ENCODE measurements around the gene UBE2QL1. TPM values are rescaled to one million over a fixed set of nuclear protein-coding genes. Genes with fewer than 3 reads are reported as not detected.

Gene UBE2QL1, protein sequence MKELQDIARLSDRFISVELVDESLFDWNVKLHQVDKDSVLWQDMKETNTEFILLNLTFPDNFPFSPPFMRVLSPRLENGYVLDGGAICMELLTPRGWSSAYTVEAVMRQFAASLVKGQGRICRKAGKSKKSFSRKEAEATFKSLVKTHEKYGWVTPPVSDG
- polyA plus RNA-seq (2012; ENCODE audit: insufficient read depth, insufficient read length, low read depth): 7.1 TPM

DNA sequence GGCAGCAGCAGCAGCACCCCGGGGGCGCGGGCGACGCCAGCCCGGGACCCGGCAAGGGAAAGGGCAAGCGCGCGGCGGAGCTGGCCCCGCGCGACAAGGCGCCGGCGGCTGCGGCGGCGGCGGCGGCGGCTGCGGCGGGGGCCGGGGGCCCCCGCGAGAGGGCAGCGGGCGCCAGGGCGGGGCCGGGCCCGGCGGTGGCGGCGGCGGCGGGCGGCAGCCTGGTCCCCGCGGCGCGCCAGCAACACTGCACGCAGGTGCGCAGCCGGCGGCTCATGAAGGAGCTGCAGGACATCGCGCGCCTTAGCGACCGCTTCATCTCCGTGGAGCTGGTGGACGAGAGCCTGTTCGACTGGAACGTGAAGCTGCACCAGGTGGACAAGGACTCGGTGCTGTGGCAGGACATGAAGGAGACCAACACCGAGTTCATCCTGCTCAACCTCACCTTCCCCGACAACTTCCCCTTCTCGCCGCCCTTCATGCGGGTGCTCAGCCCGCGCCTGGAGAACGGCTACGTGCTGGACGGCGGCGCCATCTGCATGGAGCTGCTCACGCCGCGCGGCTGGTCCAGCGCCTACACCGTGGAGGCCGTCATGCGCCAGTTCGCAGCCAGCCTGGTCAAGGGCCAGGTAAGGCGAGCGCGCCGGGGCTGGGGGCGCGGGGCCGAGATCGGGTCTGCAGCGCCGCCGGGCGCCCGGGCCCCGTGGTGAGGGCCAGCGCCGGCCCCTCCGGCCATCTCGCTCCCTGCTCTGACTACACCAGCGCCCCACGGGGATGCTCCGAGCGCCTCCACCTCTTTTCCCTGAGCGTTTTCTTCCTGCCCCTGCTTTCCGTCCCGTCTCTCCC lies at the start of gene UBE2QL1:
Gene UBE2QL1, plus strand, starts transcription at position 238 of the 843 bp plus-strand sequence. Its CDS starts 35 bp downstream, at position 273.
- H3K4me1 ChIP-seq: peaks cover 5% of the 10 kb centered on the region
- H3K27me3 ChIP-seq: peaks cover 9% of the 10 kb centered on the region
- peak within 1 kb of the TSS; percentile 77 for H3K4me3 ChIP-seq (ENCODE audit: low read depth, low read length)
- TF ChIP-seq, protein P1, sequence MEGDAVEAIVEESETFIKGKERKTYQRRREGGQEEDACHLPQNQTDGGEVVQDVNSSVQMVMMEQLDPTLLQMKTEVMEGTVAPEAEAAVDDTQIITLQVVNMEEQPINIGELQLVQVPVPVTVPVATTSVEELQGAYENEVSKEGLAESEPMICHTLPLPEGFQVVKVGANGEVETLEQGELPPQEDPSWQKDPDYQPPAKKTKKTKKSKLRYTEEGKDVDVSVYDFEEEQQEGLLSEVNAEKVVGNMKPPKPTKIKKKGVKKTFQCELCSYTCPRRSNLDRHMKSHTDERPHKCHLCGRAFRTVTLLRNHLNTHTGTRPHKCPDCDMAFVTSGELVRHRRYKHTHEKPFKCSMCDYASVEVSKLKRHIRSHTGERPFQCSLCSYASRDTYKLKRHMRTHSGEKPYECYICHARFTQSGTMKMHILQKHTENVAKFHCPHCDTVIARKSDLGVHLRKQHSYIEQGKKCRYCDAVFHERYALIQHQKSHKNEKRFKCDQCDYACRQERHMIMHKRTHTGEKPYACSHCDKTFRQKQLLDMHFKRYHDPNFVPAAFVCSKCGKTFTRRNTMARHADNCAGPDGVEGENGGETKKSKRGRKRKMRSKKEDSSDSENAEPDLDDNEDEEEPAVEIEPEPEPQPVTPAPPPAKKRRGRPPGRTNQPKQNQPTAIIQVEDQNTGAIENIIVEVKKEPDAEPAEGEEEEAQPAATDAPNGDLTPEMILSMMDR (IDR thresholded peaks at IDR 0.05; ENCODE audit: low read depth, low read length): no peak
- H3K9me3 ChIP-seq: 0 out of 2 replicates have a peak, but pooled peaks cover 3% of the 10 kb centered on the region
- DNase-seq: peak; percentile 43
- H3K36me3 ChIP-seq: no peaks in the 10 kb centered on the region

DNA sequence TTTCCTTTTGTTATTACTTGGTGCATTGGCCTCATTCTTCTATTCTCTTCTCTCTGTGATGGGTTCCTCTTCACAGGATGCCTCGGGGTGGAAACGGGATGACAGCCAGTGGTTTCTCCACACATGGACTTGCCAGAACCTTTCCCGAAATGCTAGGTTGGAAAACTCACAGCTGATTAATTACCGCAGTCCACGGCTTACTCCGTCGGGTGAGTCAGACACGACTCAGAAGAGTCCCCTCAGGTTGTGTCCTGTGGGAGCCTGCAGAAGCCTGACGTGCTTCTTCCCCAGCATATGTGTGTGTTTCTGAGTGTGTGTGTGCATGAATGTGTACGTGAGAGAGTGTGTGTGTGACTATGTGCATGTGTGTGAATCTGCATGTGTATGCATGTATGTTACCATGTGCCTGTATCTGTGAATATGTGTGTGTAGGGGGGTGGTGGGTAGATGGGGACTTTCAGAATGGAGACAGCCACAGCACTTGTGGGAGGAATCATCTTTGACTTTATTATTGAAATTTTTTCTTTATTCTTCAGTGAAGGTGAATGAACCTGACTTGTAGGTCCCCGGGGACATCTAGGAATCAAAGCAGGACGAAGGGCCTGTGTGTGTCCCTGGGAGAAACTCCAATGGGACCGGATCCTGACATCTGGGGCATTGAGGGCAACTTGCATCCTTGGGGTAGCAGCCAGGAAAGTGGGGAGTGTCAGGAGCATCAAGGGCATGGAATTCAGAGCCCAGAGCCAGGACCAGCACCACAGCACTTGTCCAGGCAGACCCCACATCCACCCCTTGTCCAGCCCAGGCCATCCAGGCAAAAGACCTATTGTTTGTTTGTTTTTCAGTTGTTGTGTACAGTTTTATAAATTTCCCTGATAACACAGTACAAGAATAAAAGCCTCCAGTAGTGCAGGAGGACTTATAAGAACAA lies 48.4 kb upstream of the UBE2QL1 start:
- Histone ChIP-seq H3K27me3 (no peaks in the 10 kb centered on the region), H3K9me3 (no peaks in the 10 kb centered on the region), H3K36me3 (no peaks in the 10 kb centered on the region), H3K4me1 (no peaks in the 10 kb centered on the region), H3K4me3 (ENCODE audit: low read depth, low read length) (no peak overlapping the region)
- TF ChIP-seq, protein P1 (IDR thresholded peaks at IDR 0.05; ENCODE audit: low read depth, low read length): no peak
- DNase-seq: no peak

DNA sequence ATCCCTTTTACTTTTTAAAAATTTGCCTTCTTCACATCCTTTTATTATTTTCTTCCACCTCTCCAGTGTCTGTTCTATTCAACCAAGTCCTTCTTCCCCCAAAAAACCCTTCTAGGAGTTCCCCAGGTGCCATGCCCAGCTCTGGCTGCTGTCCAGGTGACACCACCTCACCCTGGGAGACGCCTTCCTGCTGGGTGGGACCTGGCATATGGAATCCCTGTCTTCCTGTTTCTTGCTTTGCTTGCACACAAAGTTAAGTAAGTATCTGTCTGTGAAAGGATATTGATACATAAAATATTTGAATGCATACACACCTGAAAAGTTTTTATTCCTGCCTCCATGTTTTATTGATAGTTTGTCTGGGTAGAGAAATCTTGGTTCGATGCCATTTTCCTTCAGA lies 47.2 kb upstream of the UBE2QL1 start:
- no peaks in the 10 kb centered on the region for H3K36me3 ChIP-seq
- TF ChIP-seq, protein P1 (IDR thresholded peaks at IDR 0.05; ENCODE audit: low read depth, low read length): no peak
- H3K4me3 ChIP-seq (ENCODE audit: low read depth, low read length): no peak overlapping the region
- H3K4me1 ChIP-seq: no peaks in the 10 kb centered on the region
- no peaks in the 10 kb centered on the region for H3K27me3 ChIP-seq
- no peaks in the 10 kb centered on the region for H3K9me3 ChIP-seq
- DNase-seq: no peak

DNA sequence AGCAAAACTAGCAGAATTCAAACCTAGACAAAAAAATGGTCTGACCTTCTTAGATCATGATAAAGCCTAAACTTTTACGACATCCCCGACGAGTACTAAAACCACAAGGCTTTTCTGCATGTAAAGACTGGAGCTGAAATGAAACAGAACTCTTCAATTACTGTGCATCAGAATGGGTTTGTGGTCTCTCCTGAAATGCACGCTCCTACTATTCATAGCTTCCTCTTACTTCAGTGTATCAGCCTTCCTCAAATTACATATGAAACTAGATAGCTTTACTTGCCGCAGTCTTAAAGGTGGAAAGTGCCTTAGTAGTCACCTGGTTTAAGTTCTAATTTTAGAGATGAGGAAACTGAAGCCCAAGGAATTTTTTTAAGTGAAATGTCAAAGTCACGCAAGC lies 45.7 kb upstream of the UBE2QL1 start:
- Histone ChIP-seq H3K4me1 (no peaks in the 10 kb centered on the region), H3K9me3 (no peaks in the 10 kb centered on the region), H3K36me3 (no peaks in the 10 kb centered on the region), H3K4me3 (ENCODE audit: low read depth, low read length) (no peak overlapping the region), H3K27me3 (no peaks in the 10 kb centered on the region)
- TF ChIP-seq, protein P1 (IDR thresholded peaks at IDR 0.05; ENCODE audit: low read depth, low read length): no peak
- DNase-seq: no peak

DNA sequence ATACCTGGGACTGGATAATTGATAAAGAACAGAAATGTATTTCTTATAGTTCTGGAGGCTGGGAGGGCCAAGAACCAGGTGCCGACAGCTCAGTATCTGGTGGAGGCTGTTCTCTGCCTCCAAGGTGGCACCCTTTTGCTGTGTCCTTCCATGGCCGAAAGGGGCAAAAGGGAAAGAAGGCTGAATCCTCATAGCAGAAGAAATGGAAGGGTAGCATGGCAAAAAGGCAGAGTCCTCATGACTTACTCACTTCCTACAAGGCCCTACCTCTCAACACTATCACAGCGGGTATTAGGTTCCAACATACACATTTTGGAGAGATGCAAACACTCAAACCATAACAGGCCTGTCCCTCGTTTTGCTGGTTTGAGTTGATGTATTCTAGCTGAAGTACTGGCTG lies 45.2 kb upstream of the UBE2QL1 start:
- Histone ChIP-seq H3K9me3 (no peaks in the 10 kb centered on the region), H3K27me3 (no peaks in the 10 kb centered on the region), H3K4me1 (no peaks in the 10 kb centered on the region), H3K4me3 (ENCODE audit: low read depth, low read length) (no peak overlapping the region), H3K36me3 (no peaks in the 10 kb centered on the region)
- DNase-seq: no peak
- TF ChIP-seq, protein P1 (IDR thresholded peaks at IDR 0.05; ENCODE audit: low read depth, low read length): no peak
